IPS DF 19.7 (cell line): ENCODE data around the gene HERPUD2.
"Not testable (repeated sequence)": the region's sequence is repeated elsewhere in the genome, so short reads cannot be mapped to it uniquely, and the experiment has no call there.

Experiments
- DNase-seq: peaks from one replicate; pipeline ENCODE4 v3.0.0-alpha.2; 2013; ENCODE audit warnings: low read depth, low spot score

Gene HERPUD2

DNA sequence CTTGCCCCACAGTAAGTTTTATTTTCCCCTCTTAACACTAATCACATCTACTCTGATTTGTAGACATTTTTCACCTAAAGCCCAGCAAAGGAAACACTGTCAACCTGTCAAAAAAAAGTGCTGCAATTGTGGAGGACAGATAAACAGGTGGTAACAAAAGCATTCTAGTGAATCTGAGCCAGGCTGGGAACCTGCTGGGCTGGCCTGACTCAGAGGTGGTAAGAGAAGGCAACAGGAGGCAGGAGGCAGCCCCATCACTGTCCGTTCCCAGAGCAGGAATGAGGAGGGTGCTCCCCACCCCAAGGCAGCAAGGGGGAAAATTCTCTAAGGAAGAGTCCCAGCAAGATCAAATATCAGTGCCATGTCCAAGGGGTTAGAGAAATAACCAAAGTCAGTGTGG is 19.5 kb upstream of the HERPUD2 start:
- DNase-seq = no peak

GRCh38 chr7:35712563-35713226 is 17.8 kb upstream of the HERPUD2 start:
- no peak for DNase-seq

DNA sequence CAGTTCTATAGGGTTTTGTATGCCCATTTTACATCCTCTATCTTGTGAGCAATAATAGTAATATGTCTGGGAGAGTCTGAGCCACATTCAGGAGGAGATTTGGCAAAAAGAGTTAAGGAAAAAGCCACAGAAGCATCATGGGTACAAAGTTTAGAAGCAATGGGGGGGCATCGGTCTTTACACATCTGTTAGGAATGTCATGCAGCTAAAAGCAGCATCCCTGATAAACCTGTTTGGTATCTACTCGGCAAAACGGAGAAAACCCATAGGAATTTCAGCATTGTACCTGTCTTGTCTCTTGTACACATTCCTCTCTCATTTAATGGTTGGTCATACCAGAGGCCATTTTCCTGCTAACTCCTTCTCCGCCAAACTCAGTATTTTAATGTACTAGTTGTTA is 12.5 kb upstream of the HERPUD2 start:
- DNase-seq = no peak

DNA sequence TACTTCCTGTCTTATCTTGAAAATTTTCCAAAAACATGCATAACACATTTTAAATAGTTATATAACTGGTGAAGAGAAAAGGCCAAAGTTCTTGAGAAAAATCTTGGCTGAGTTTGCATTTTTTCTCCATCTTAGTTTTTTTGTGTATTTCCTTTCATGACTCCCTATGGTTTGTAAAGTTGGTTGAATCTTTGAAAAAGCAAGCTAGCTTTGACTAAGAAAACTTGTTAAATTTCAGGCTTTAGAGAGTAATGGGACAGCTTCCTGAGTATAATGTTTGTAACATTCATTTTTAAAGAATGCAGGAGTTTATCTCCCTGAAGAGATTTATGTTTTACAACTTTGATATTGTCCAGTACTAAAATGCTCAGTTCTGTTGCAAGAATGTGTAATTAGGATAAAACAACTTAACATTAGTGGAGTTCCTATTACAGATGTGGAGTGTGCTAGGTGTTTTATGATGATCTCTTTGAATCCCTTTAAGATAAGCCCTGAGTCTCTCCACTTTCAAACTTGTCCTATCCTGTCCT is 11.1 kb upstream of the HERPUD2 start:
- DNase-seq = no peak

DNA sequence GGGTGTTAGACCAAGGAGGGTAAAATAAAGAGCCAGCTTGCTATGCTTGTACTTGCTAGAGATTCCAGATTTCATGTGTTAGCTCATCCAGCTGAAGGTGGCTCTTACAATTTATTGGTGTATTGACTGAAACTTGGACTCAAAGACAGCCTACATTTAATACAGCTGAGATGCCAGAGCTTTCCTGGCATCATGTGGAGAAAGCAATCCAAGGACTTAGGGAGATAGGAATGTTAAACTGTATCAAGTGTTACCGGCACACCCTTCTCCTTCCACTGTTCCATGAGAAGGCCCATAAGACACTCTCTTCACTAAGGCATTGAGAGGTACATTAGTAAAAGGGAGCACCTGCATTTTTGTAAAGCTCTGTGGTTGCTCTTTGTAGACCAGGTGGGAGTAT is 9.3 kb upstream of the HERPUD2 start:
- DNase-seq = no peak

- DNase-seq = no peak
These were observed 7.6 kb upstream of the HERPUD2 start for GRCh38 chr7:35702541-35702940.

DNA sequence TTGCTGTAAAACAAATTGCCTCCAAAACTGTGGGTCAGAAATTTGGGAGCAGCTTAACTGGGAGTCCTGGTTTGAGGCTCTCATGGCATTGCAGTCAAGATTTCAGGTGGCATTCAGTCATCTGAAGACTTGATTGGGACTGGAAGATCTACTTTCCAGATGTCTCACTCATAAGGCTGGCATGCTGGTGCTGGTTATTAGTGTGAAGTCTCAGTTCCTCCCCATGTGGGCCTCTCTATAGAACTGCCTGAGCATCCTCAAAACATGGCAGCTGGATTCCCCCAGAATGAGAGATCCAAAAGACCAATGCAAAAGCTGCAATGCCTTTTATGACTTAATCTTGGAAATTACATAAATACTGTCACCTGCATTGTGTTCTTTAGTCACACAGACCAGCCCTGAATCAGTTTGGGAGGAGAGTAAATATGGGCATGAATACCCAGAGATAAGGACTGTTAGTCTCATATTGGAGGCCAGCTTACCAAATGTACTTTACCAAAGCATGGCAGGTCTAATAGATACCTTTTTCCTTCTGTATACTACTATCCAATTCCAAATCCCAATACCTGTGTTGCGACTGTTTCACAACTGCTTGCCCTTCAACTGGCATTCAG is 6.5 kb upstream of the HERPUD2 start:
- no peak for DNase-seq

- no peak for DNase-seq
These were observed 5.9 kb upstream of the HERPUD2 start for GRCh38 chr7:35700865-35701264.

DNA sequence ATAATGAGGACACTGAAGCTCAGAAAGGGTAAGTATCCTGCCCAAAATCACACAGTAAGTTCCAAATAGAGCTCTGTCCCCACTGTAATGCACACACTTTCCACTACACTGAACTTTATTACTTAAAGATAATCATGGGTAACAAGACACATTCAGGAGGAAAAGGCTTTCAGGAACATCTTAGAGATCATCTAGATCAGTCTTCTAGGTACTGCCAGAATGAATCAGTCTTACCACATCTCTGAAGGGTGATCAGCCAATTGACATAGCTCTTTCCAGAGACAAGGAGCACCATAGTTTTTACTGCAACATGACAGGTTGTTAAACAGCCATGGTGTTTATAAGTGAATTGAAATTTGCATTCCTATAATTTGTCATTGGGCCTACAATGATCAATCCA is 5.4 kb upstream of the HERPUD2 start:
- no peak for DNase-seq

DNA sequence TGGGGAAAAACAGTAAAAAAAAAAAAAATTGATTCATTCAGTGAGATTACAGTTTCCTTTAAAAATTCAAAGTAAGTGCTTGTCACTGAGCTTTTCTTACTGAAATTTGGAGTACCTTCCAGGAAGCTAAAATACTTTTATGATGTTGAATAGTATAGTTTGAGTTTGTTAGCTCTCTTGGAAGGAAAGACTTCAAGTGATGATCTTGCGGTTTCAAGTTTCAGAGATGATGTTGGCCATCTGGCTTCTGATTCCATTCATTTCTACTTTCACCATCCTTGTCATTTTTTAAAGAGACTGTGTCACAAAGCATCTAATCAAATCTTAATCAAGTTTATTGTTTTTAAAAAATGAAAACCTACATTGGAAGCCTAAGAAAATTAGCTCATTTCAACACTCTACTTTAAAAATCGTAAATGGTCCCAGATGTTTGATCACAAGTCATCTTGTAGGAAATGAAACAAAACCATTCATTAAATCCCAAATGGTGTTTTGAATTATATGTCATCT is 4.9 kb upstream of the HERPUD2 start:
- DNase-seq = no peak

- DNase-seq = not testable (repeated sequence)
These were observed 3.4 kb upstream of the HERPUD2 start for GRCh38 chr7:35698382-35698781.

DNA sequence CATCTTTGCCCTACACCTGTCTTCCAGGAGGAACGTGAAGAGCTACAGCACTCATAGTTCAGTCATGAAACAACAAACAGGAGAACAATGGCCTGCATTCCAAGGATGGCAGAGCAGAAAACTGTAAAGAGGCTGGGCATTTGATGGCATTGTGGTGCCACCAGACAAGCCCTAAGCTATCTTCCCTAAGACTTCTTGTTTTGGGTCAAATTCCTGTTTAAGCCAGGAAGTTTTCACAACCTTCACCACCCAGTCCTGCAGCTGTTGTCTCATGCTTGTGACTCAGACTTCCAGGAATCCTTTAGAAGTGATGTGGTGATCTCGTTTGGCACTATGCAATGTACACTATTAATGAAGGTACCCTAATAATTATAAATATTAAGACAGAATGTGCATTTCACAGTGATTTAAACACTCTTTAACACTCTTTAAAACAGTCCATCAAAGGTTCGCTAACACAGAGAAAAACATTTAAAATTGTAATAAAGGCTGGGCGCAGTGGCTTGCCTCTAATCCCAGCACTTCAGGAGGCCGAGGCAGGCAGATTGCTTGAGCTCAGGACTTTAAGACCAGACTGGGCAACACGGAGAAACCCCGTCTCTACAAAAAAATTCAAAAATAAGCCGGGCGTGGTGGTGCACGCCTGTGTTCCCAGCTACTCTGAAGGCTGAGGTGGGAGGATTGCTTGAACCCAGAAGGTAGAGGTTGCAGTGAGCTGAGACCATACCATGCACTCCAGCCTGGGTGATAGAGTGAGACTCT is 2.7 kb upstream of the HERPUD2 start:
- DNase-seq = no peak

DNA sequence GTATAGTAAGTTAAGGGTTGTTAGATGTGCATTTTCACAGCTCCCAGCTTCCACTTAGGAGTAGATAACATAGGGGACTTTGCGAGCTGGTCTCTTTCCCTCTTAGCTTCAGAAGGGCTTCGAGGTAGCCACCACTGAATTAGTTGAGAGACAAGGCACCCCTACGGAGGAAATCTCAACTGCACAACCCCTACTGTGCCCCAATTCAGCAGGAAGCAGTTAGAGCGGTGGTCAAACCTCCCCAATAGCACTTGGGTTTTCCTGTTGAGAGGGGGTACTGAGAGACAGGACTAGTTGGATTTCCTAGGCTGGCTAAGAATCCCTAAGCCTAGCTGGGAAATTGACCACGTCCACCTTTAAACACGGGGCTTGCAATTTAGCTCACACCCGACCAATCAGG is 1.1 kb upstream of the HERPUD2 start:
- no peak for DNase-seq

- DNase-seq = no peak
These were observed 527 bp upstream of the HERPUD2 start for GRCh38 chr7:35695473-35695850.

DNA sequence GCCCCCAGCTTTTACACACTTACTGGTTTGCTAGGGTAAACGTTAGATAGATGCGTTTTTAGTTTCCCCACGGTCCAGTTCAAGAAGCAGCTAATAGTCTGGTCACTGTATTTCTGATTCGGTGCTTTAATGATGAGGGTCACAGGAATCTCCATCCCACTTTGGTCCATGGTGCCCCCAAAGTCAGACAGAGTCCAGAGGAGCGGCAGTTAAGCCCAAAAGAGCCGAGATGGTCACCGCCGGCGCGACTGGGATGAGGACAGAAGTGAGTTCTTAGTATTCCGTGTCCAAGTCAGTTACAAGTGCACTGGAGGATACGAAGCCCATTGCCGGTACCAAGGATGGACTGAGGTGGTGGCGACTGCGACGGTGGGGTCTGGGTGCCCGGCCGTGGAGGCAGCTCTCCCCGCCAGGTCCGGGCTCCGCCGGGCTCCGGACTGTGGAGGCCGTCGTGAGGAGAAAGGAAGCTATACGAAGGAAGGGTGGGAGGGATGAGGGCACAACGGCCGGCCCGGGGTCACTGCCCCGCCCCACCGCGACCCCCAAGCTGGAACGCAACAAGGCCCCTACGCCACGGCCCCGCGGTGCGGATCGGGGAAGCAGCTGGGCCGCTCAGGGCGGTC is 663 bp downstream of the HERPUD2 start:
- no peak for DNase-seq

- DNase-seq = no peak
These were observed 3.1 kb downstream of the HERPUD2 start for GRCh38 chr7:35691827-35692307.

DNA sequence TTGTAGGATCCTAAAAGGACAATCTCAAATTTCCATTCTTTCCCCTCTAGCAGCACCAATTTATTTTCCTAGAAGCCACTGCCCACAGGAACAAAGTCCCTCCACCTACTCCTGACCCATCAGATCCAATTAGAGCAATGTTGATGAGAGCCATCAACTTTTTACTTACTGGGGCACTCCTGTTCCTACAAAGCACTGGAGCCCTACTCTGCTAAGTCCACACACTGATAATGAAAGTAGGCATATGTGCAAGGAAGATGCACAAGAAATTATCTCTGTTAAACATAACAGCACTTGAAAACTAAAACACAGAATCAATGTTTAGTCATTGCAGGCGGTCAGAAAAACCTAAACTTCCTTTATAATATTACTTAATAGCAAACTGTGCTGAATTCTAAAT is 3.6 kb downstream of the HERPUD2 start:
- no peak for DNase-seq

- not testable (repeated sequence) for DNase-seq
These were observed 4.3 kb downstream of the HERPUD2 start for GRCh38 chr7:35690614-35691013.

DNA sequence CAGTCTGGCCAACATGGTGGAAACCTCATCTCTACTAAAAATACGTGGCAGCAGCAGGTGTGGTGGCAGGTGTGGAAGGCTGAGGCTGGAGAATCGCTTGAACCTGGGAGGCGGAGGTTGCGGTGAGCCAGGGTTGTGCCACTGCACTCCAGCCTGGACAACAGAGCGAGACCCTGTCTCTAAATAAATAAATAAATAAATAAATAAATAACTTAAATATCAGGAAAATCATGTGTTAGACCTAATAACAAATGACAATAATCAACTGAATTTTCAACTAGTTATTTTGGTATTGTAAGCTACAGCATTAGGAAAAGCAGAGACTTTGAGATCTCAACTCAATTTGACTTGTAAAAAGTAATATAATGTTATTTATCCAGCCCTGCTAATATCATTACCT is 9.2 kb downstream of the HERPUD2 start:
- DNase-seq = no peak

- no peak for DNase-seq
These were observed 13.5 kb downstream of the HERPUD2 start for GRCh38 chr7:35681231-35682029.

DNA sequence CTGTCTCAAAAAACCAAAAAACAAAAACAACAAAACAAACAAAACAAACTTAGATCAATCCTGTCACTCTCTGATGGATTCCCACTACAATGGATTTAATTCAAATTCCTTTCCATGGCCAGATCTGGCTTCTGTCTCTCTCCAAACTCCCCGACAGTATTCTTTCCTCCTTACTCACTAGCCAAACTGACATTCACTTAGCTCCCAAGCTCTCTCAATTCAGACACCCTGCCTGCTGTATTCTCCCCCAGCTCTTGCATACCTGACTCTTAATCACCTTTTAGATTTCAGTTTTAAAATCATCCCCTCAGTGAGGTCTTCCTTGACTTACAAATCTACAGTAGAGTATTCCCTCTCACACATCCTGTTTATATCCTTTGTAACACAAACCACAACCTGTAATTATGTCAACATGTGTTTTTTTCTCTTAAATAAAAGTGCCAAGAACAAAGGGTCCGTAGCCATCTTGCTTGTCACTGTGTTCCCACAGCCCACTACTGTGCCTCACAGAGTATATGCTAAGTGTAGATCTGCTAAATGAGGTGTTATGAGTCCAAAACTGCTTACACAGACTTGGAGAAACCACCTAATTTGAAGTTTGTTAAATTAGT is 14.4 kb downstream of the HERPUD2 start:
- DNase-seq = no peak
